ENCODE results near the gene COL4A4. TPM values are rescaled to one million over a fixed set of nuclear protein-coding genes. Genes with fewer than 3 reads are reported as not detected.

Gene COL4A4
- total RNA-seq, 2 donors from 2014 or later = 3.0 to 6.1 TPM

- no peak for DNase-seq (ENCODE audit: low spot score)
- WGBS = 91% methylated on average over 4 of the region's 4 CpGs
- intact Hi-C loops (cut with DNase I) = loop anchor here (10.0 kb wide), 1 partner anchor 137 kb away; the partner anchor contains the start of gene RHBDD1
- no peak for TF ChIP-seq POLR2AphosphoS5 (IDR thresholded peaks at IDR 0.05)
- no peak for TF ChIP-seq POLR2A (IDR thresholded peaks at IDR 0.05)
- no peak for TF ChIP-seq CTCF (IDR thresholded peaks at IDR 0.05)
- Histone ChIP-seq H3K27ac (no peak overlapping the region), H3K4me1 (replicated peaks) (no peaks in the 10 kb centered on the region), H3K4me3 (no peak overlapping the region), H3K36me3 (no peaks in the 10 kb centered on the region), H3K9me3 (no peaks in the 10 kb centered on the region), H3K27me3 (replicated peaks; ENCODE audit: insufficient read depth) (no peaks in the 10 kb centered on the region)
Measured at GRCh38 chr2:226971770-226972169, 192.2 kb downstream of the COL4A4 start.

DNA sequence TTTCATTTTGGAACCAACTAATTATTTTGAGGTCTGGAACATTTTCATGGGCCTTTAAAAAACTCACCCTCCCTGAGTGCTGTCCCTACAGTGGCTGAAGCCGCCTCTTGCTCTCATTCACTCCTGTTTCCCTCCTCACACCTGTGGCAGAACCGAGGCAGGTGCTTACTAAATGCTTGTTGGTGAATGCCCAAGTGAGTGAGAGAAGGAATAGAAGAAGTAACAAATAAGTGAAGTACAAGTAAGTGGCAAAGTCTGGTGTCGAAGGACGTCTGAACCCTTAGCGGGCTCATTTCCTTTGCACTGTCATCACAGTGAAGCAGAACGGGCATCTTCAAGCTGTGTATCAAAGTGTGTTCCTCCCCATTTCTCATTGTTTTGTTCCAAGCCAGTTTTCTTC, 192.9 kb downstream of the COL4A4 start:
- H3K4me1 ChIP-seq (replicated peaks) = no peaks in the 10 kb centered on the region
- no peak for DNase-seq (ENCODE audit: low spot score)
- H3K36me3 ChIP-seq = no peaks in the 10 kb centered on the region
- no peak for TF ChIP-seq POLR2AphosphoS5 (IDR thresholded peaks at IDR 0.05)
- TF ChIP-seq POLR2A (IDR thresholded peaks at IDR 0.05) = no peak
- no peak for TF ChIP-seq CTCF (IDR thresholded peaks at IDR 0.05)
- intact Hi-C loops (cut with DNase I) = loop anchor here (10.0 kb wide), 1 partner anchor 136 kb away; the partner anchor contains the start of gene RHBDD1
- no peak overlapping the region for H3K27ac ChIP-seq
- WGBS = 82% methylated on average over 6 of the region's 6 CpGs
- no peaks in the 10 kb centered on the region for H3K9me3 ChIP-seq
- H3K4me3 ChIP-seq = no peak overlapping the region
- no peaks in the 10 kb centered on the region for H3K27me3 ChIP-seq (replicated peaks; ENCODE audit: insufficient read depth)

DNA sequence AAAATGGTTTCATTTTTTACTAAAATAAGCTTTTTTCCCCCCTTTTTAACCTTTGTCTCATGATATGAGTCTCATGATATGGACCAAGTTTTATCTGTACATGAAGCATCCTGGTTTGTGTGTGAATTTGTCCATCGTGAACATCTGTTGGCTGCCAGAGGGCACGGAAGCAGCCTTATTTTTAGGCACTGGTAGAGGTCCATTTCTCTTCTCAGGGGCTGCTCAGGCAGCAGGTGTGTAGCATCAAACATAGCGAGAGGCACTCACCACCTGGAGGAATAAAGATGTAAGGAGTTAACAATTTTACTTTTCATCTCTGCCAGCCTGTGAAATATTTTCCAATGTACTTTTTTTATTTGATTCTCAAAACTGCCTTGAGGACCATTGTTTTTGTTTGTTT, 193.6 kb downstream of the COL4A4 start:
- intact Hi-C loops (cut with DNase I) = loop anchor here (10.0 kb wide), 1 partner anchor 136 kb away; the partner anchor contains the start of gene RHBDD1
- H3K4me1 ChIP-seq (replicated peaks) = no peaks in the 10 kb centered on the region
- TF ChIP-seq POLR2A (IDR thresholded peaks at IDR 0.05) = no peak
- TF ChIP-seq POLR2AphosphoS5 (IDR thresholded peaks at IDR 0.05) = no peak
- no peak for TF ChIP-seq CTCF (IDR thresholded peaks at IDR 0.05)
- H3K27me3 ChIP-seq (replicated peaks; ENCODE audit: insufficient read depth) = no peaks in the 10 kb centered on the region
- no peak overlapping the region for H3K27ac ChIP-seq
- H3K36me3 ChIP-seq = no peaks in the 10 kb centered on the region
- no peak overlapping the region for H3K4me3 ChIP-seq
- no peak for DNase-seq (ENCODE audit: low spot score)
- 58% methylated on average over 3 of the region's 3 CpGs for WGBS
- H3K9me3 ChIP-seq = no peaks in the 10 kb centered on the region

GRCh38 chr2:226969417-226970080, 194.5 kb downstream of the COL4A4 start:
- intact Hi-C loops (cut with DNase I) = loop anchor here (10.0 kb wide), 1 partner anchor 135 kb away; the partner anchor contains the start of gene RHBDD1

More at GRCh38 chr2:226969417-226970080, 194.5 kb downstream of the COL4A4 start:
- Histone ChIP-seq H3K9me3 (no peaks in the 10 kb centered on the region), H3K4me1 (replicated peaks) (no peaks in the 10 kb centered on the region), H3K27me3 (replicated peaks; ENCODE audit: insufficient read depth) (no peaks in the 10 kb centered on the region), H3K36me3 (no peaks in the 10 kb centered on the region), H3K4me3 (no peak overlapping the region), H3K27ac (no peak overlapping the region)
- no peak for DNase-seq (ENCODE audit: low spot score)
- TF ChIP-seq POLR2A (IDR thresholded peaks at IDR 0.05) = no peak
- no peak for TF ChIP-seq POLR2AphosphoS5 (IDR thresholded peaks at IDR 0.05)
- no peak for TF ChIP-seq CTCF (IDR thresholded peaks at IDR 0.05)
- 65% methylated on average over 6 of the region's 6 CpGs for WGBS

All from prostate gland (tissue), 2 donors.